Lower lobe of right lung (tissue), 2 donors: Measurements from ENCODE around the gene LGALS14. TPM values are rescaled to one million over a fixed set of nuclear protein-coding genes. Genes with fewer than 3 reads are reported as not detected.
"Not testable (repeated sequence)": the region's sequence is repeated elsewhere in the genome, so short reads cannot be mapped to it uniquely, and the experiment has no call there.

ENCODE experiments used
- ATAC-seq, 2 donors: fragments of 200-7000 bp; cut with Tn5 transposase; one replicate each; pipeline ENCODE4 v1.9.1; 2020 to 2022; ENCODE audit warnings: mild to moderate bottlenecking in 2 of 2, moderate library complexity in 2 of 2
- DNase-seq: peaks from one replicate; pipeline ENCODE4 v3.0.0-alpha.2; 2020
- H3K27ac ChIP-seq: fragments of 200-600 bp; one replicate; pipeline ENCODE4 v1.8.0; 2022
- H3K27me3 ChIP-seq: fragments of 200-600 bp; one replicate; pipeline ENCODE4 v1.8.0; 2022; ENCODE audit warnings: low read depth
- H3K36me3 ChIP-seq: fragments of 200-600 bp; one replicate; pipeline ENCODE4 v1.8.0; 2022; ENCODE audit warnings: mild to moderate bottlenecking
- H3K4me1 ChIP-seq: fragments of 200-600 bp; one replicate; pipeline ENCODE4 v1.8.0; 2022
- H3K4me3 ChIP-seq: fragments of 200-600 bp; one replicate; pipeline ENCODE4 v1.8.0; 2022; ENCODE audit warnings: mild to moderate bottlenecking
- H3K9me3 ChIP-seq: fragments of 200-600 bp; one replicate; pipeline ENCODE4 v1.8.0; 2022
- intact Hi-C: fragments of 100-400 bp; cut with DNase I; formaldehyde crosslinking; loops from one replicate; pipeline ENCODE4 v1.11.0; 2022
- total RNA-seq: library from RNA; stranded (reverse); fragmentation: NEBNext Ultra II Directional; extraction: Animal tissue kit (Norgen Biotek cat#: 25700); gene quantifications from one replicate; pipeline ENCODE4 v1.2.1, GENCODE V29; 2021
- TF ChIP-seq, protein P1 (sequence below): fragments of 200-600 bp; IDR thresholded peaks from one replicate; pipeline ENCODE4 v1.8.0; 2022; ENCODE audit warnings: antibody characterized with exemption, mild to moderate bottlenecking
- donor health status: DM: no; HTN: yes; CAD: no; lungs with severe emphysema.

LGALS14 gene
- total RNA-seq, 1 donor from 2014 or later = not detected

GRCh38 chr19:39684267-39684666 lies 20.0 kb upstream of the LGALS14 start:
- H3K4me3 ChIP-seq = no peak overlapping the region
- no peaks in the 10 kb centered on the region for H3K9me3 ChIP-seq
- H3K4me1 ChIP-seq = peaks cover 5% of the 10 kb centered on the region
- H3K27ac ChIP-seq = no peak overlapping the region
- intact Hi-C loops = no loop called here
- TF ChIP-seq, protein P1, sequence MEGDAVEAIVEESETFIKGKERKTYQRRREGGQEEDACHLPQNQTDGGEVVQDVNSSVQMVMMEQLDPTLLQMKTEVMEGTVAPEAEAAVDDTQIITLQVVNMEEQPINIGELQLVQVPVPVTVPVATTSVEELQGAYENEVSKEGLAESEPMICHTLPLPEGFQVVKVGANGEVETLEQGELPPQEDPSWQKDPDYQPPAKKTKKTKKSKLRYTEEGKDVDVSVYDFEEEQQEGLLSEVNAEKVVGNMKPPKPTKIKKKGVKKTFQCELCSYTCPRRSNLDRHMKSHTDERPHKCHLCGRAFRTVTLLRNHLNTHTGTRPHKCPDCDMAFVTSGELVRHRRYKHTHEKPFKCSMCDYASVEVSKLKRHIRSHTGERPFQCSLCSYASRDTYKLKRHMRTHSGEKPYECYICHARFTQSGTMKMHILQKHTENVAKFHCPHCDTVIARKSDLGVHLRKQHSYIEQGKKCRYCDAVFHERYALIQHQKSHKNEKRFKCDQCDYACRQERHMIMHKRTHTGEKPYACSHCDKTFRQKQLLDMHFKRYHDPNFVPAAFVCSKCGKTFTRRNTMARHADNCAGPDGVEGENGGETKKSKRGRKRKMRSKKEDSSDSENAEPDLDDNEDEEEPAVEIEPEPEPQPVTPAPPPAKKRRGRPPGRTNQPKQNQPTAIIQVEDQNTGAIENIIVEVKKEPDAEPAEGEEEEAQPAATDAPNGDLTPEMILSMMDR = no peak
- H3K36me3 ChIP-seq = no peaks in the 10 kb centered on the region
- DNase-seq = no peak
- ATAC-seq = no peak
- peaks cover 5% of the 10 kb centered on the region for H3K27me3 ChIP-seq

DNA sequence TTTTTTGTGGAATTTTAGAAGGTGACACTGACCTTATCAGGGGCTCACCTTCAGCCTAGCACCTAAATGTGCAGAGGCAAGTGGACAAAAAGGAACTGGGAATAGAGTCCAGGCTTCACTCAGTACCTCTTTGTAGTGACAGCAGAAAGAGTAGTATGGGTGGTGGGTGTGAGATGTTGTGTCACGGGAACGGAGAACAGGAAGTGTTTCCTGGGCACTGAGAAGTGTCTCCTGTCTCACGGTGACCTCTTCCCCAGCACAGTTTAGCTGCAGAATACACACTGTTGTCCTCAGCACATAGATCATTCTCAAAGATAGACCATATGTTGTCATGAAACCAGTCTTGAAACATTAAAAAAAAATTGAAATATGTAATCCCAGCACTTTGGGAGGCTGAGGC lies 17.5 kb upstream of the LGALS14 start:
- TF ChIP-seq, protein P1 = no peak
- DNase-seq (no peak), ATAC-seq (no peak)
- intact Hi-C loops = no loop called here
- Histone ChIP-seq H3K27ac (no peak overlapping the region), H3K36me3 (no peaks in the 10 kb centered on the region), H3K4me3 (no peak overlapping the region), H3K4me1 (no peaks in the 10 kb centered on the region), H3K27me3 (peaks cover 5% of the 10 kb centered on the region), H3K9me3 (no peaks in the 10 kb centered on the region)

DNA sequence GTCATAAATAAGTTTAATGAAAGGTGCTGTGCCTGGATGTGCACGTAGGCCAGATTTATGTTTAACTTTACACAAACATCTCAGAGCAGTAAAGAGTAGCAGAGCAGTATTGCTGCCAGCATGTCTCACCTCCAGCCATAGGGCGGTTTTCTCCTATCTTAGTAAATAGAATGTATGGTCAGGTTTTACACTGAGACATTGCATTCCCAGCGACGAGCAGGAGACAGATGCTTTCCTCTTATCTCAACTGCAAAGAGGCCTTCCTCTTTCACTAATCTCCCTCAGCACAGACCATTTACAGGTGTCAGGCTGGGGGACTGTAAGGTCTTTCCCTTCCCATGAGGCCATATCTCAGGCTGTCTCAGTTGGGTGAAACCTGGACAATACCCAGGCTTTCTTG lies 15.6 kb upstream of the LGALS14 start:
- H3K4me3 ChIP-seq, H3K27me3 ChIP-seq, ATAC-seq, H3K4me1 ChIP-seq, H3K27ac ChIP-seq, DNase-seq, H3K9me3 ChIP-seq, H3K36me3 ChIP-seq, intact Hi-C loops: not testable (repeated sequence)

DNA sequence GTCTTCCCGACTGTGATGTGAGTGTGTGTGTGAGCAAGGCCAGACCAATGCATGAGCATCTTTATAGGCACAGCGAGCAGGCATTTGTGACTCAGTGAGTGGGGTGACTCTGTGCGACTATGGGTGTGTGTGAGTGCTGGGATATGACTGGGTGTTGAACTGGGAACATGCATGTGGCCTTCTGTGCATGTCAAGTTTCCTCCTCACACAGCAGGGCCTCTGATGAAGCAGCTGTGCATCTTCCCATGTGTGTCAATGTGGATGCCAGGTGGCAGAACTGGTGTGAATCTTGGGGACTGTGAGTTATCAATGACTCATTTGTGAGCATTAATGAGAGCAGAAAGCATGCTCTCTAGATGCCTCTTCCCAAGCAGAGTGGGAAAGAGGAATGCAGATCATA lies 12.1 kb upstream of the LGALS14 start:
- ATAC-seq = no peak

DNA sequence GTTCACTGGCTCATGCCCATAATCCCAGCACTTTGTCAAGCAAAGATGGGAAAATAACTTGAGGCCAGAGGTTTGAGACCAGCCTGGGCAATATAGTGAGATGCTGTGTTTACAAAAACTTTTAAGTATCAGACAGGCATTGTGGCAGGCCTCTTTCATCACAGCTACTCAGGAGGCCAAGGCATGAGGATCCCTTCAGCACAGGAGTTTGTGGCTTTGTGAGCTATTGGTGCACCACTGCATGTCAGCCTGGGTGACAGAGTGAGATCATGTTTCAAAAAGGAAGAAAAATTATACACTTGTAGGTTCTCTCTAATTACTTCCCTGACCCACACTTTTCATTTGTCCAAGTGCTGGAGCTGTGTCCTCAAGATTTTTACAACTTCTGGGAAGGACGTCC lies 11.5 kb upstream of the LGALS14 start:
- intact Hi-C loops = no loop called here
- TF ChIP-seq, protein P1 = no peak
- Histone ChIP-seq H3K36me3 (no peaks in the 10 kb centered on the region), H3K4me3 (no peak overlapping the region), H3K4me1 (no peaks in the 10 kb centered on the region), H3K27me3 (no peaks in the 10 kb centered on the region), H3K9me3 (no peaks in the 10 kb centered on the region), H3K27ac (no peak overlapping the region)
- ATAC-seq = no peak
- no peak for DNase-seq

More for the DNA sequence above, 12.1 kb upstream of the LGALS14 start:
- TF ChIP-seq, protein P1 = no peak
- intact Hi-C loops = no loop called here
- Histone ChIP-seq H3K4me1 (no peaks in the 10 kb centered on the region), H3K4me3 (no peak overlapping the region), H3K36me3 (no peaks in the 10 kb centered on the region), H3K27ac (no peak overlapping the region), H3K27me3 (no peaks in the 10 kb centered on the region), H3K9me3 (no peaks in the 10 kb centered on the region)
- DNase-seq = no peak

GRCh38 chr19:39695759-39696158 lies 8.5 kb upstream of the LGALS14 start:
- H3K27ac ChIP-seq = no peak overlapping the region
- no peaks in the 10 kb centered on the region for H3K9me3 ChIP-seq
- no peak overlapping the region for H3K4me3 ChIP-seq
- ATAC-seq (no peak), DNase-seq (no peak)
- H3K27me3 ChIP-seq = peaks cover 7% of the 10 kb centered on the region
- TF ChIP-seq, protein P1 = no peak
- H3K4me1 ChIP-seq = no peaks in the 10 kb centered on the region
- no peaks in the 10 kb centered on the region for H3K36me3 ChIP-seq
- intact Hi-C loops = no loop called here
